ENCODE data around the gene ZBTB32. TPM values are rescaled to one million over a fixed set of nuclear protein-coding genes. Genes with fewer than 3 reads are reported as not detected.

The ZBTB32 gene
- total RNA-seq, 2 donors from 2014 or later, result not detected

DNA sequence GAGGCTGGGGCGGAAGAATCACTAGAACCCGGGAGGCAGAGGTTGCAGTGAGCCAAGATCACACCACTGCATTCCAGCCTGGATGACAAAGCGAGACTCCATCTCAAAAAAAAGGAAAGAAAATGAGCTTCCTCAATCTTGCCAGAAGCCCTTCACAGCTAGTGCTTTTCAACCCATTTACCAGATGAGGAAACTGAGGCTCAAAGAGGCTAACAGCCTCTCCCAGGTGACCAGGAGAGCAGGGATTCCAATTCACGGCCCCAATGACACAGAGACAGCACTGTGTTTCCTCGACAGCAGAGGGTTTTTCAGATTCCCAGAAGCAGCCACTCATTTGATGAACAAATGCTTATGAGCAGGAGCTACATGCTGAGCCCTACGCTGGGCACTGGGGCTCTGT, 34.8 kb upstream of the ZBTB32 start:
- Histone ChIP-seq H3K4me3 (no peak overlapping the region), H3K27ac (no peak overlapping the region), H3K4me1 (ENCODE audit: control insufficient read depth in 1 of 2, low read depth in 2 of 2) (peaks cover 0 to 4% of the 10 kb centered on the region in 2 donors), H3K9me3 (no peaks in the 10 kb centered on the region), H3K27me3 (replicated peaks; ENCODE audit: insufficient read depth) (peaks cover 3% of the 10 kb centered on the region), H3K36me3 (peaks cover 8% of the 10 kb centered on the region)
- TF ChIP-seq, protein P1, sequence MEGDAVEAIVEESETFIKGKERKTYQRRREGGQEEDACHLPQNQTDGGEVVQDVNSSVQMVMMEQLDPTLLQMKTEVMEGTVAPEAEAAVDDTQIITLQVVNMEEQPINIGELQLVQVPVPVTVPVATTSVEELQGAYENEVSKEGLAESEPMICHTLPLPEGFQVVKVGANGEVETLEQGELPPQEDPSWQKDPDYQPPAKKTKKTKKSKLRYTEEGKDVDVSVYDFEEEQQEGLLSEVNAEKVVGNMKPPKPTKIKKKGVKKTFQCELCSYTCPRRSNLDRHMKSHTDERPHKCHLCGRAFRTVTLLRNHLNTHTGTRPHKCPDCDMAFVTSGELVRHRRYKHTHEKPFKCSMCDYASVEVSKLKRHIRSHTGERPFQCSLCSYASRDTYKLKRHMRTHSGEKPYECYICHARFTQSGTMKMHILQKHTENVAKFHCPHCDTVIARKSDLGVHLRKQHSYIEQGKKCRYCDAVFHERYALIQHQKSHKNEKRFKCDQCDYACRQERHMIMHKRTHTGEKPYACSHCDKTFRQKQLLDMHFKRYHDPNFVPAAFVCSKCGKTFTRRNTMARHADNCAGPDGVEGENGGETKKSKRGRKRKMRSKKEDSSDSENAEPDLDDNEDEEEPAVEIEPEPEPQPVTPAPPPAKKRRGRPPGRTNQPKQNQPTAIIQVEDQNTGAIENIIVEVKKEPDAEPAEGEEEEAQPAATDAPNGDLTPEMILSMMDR (IDR thresholded peaks at IDR 0.05), result no peak
- no peak for ATAC-seq (ENCODE audit: insufficient number of reproducible peaks, low FRiP score, low read depth)
- no peak for DNase-seq (ENCODE audit: low spot score)

DNA sequence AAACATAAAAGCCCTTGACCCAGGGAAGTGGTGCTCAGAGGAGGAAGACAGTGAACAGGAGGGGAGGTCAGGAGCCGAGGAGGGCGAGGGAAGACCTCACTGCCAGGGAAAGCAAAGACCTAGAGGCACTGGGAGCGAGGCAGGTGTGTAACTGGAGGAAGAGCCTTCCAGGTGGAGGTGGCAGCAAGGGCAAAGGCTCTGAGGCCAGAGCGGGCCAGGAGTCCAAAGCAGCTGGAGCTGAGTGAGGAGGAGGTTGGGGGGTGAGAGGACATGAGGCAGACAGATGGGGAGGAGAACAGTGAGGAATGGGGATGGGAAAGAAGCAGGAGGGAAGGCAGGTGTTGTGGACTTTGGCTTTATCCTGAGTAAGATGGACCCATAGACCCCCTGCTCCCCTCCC, 34.4 kb upstream of the ZBTB32 start:
- H3K4me3 ChIP-seq, result no peak overlapping the region
- DNase-seq (ENCODE audit: low spot score) (no peak), ATAC-seq (ENCODE audit: insufficient number of reproducible peaks, low FRiP score, low read depth) (no peak)
- TF ChIP-seq, protein P1 (IDR thresholded peaks at IDR 0.05), result no peak
- peaks cover 3% of the 10 kb centered on the region for H3K27me3 ChIP-seq (replicated peaks; ENCODE audit: insufficient read depth)
- peaks cover 4% of the 10 kb centered on the region for H3K36me3 ChIP-seq
- H3K9me3 ChIP-seq, result no peaks in the 10 kb centered on the region
- H3K27ac ChIP-seq, result no peak overlapping the region
- peaks cover 0 to 4% of the 10 kb centered on the region in 2 donors for H3K4me1 ChIP-seq (ENCODE audit: control insufficient read depth in 1 of 2, low read depth in 2 of 2)

DNA sequence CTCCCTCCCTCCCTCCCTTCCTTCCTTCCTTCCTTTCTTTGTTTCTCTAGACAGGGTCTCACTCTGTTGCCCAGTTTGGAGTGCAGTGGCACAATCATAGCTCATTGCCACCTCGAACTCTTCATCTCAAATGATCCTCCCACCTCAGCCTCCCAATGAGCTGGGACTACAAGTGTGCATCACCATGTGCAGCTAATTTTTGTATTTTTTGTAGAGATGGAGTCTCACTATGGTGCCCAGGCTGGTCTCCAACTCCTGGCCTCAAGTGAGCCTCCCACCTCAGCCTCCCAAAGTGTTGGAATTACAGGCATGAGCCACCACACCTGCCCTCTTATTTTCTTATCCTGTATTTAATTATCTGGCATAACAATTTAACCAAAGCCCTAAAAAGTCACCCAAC, 33.7 kb upstream of the ZBTB32 start:
- peaks cover 3% of the 10 kb centered on the region for H3K27me3 ChIP-seq (replicated peaks; ENCODE audit: insufficient read depth)
- peaks cover under 1% of the 10 kb centered on the region for H3K36me3 ChIP-seq
- H3K27ac ChIP-seq, result no peak overlapping the region
- H3K4me1 ChIP-seq (ENCODE audit: control insufficient read depth in 1 of 2, low read depth in 2 of 2), result peaks cover 0 to 4% of the 10 kb centered on the region in 2 donors
- no peaks in the 10 kb centered on the region for H3K9me3 ChIP-seq
- ATAC-seq (ENCODE audit: insufficient number of reproducible peaks, low FRiP score, low read depth), result no peak
- no peak for DNase-seq (ENCODE audit: low spot score)
- TF ChIP-seq, protein P1 (IDR thresholded peaks at IDR 0.05), result no peak
- H3K4me3 ChIP-seq, result no peak overlapping the region

DNA sequence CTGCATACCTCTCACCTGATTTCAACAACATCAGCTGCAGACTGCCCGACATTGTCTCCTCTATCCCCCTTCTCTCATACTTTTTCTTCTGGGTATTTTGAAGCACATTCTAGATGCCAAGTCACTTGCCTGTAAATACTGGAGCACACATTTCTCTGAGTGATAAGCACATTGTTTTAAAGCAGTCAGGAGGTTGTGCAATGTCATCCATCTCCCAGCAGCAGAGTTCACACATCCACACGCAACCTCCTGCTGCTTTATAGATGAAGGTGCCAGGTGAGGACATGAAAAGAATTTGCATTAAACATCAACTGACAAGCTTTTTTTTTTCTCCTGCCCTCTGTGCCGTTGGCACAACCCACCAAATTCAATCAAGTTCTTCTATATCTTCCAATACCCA, 32.5 kb upstream of the ZBTB32 start:
- Histone ChIP-seq H3K27ac (no peak overlapping the region), H3K9me3 (no peaks in the 10 kb centered on the region), H3K4me1 (ENCODE audit: control insufficient read depth in 1 of 2, low read depth in 2 of 2) (peaks cover 0 to 4% of the 10 kb centered on the region in 2 donors), H3K36me3 (no peaks in the 10 kb centered on the region), H3K27me3 (replicated peaks; ENCODE audit: insufficient read depth) (peaks cover 3% of the 10 kb centered on the region), H3K4me3 (no peak overlapping the region)
- DNase-seq (ENCODE audit: low spot score), result no peak
- TF ChIP-seq, protein P1 (IDR thresholded peaks at IDR 0.05), result no peak
- ATAC-seq (ENCODE audit: insufficient number of reproducible peaks, low FRiP score, low read depth), result no peak

DNA sequence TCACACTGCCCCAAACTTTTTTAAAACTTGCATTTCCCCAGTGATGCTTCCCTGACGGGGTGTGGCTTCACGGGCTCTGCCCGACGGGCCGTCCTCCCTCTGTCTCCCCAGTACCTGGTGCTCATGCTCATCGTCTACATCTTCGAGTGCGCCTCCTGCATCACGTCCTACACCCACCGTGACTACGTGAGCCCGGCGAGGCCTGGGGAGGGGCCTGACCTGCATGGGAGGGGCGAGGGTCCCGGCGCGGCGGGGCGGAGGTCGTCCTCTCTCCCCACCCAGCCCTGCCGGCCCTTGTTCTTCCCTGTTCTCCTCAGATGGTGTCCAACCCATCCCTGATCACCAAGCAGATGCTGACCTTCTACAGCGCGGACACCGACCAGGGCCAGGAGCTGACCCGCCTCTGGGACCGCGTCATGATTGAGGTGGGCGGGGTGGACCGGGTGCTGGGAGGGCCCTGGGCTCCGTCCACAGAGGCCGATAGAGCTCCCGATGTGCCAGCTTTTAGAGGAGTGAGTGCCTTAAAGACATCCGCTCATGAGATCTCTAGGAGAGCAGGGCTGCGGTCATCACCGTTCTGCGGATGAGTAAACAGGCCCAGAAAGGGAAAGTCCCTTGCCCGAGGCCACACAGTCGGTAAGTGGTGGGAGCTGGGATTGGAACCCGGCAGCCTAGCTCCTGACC, 31.1 kb upstream of the ZBTB32 start:
- H3K27me3 ChIP-seq (replicated peaks; ENCODE audit: insufficient read depth), result peaks cover 3% of the 10 kb centered on the region
- H3K4me1 ChIP-seq (ENCODE audit: control insufficient read depth in 1 of 2, low read depth in 2 of 2), result peaks cover 0 to 4% of the 10 kb centered on the region in 2 donors
- DNase-seq (ENCODE audit: low spot score) (no peak), ATAC-seq (ENCODE audit: insufficient number of reproducible peaks, low FRiP score, low read depth) (no peak)
- peak overlapping the region; percentile 51 for H3K4me3 ChIP-seq
- H3K27ac ChIP-seq, result no peak overlapping the region
- TF ChIP-seq, protein P1 (IDR thresholded peaks at IDR 0.05), result no peak
- H3K36me3 ChIP-seq, result no peaks in the 10 kb centered on the region
- H3K9me3 ChIP-seq, result no peaks in the 10 kb centered on the region

Data from thoracic aorta (tissue), 2 donors.